SK-N-MC (cell line): ENCODE data around the gene TOM1L1.
A peak's percentile ranks its signal among the peaks of the same experiment; 100 is the strongest.

Source experiments
- DNase-seq: peaks from one replicate; pipeline ENCODE4 v3.0.0-alpha.2; 2011; ENCODE audit warnings: low read depth, low spot score
- H3K27ac ChIP-seq: fragments of 200-600 bp; sonication (generic); 2 replicates; pipeline ENCODE4 v1.5.1; 2016; ENCODE audit warnings: mixed run types
- H3K36me3 ChIP-seq: fragments of 200-600 bp; sonication (generic); 2 replicates; pipeline ENCODE4 v1.6.1; 2017; ENCODE audit warnings: antibody characterized with exemption, low read length, mixed read lengths; ENCODE audit not compliant: insufficient read depth
- H3K4me3 ChIP-seq: fragments of 200-600 bp; sonication (generic); 2 replicates; pipeline ENCODE4 v1.5.1; 2016
- H3K9ac ChIP-seq: fragments of 200-600 bp; sonication (generic); 2 replicates; pipeline ENCODE4 v1.8.0; 2017; ENCODE audit warnings: mixed run types, mixed read lengths; ENCODE audit not compliant: insufficient read length
- H3K9me3 ChIP-seq: fragments of 200-600 bp; sonication (generic); 2 replicates; pipeline ENCODE4 v1.6.1; 2017; ENCODE audit warnings: low read depth, mild to moderate bottlenecking, antibody characterized with exemption, low read length, moderate library complexity, mixed read lengths
- EZH2 ChIP-seq: fragments of 200-600 bp; sonication (generic); IDR thresholded peaks from one replicate; pipeline ENCODE4 v1.6.1; 2017; ENCODE audit warnings: antibody characterized with exemption
- FOXP2 ChIP-seq: optimal IDR thresholded peaks from 2 replicates; pipeline ENCODE3; 2011; ENCODE audit warnings: mild to moderate bottlenecking, moderate library complexity; ENCODE audit not compliant: insufficient read depth; ENCODE audit errors: extremely low read length, control extremely low read depth
- POLR2AphosphoS5 ChIP-seq: IDR thresholded peaks from 2 replicates; pipeline ENCODE4 v1.6.1; 2012; ENCODE audit warnings: mild to moderate bottlenecking, low read depth, low read length, borderline replicate concordance

TOM1L1 gene

GRCh38 chr17:54927525-54927924 is 26.9 kb downstream of the TOM1L1 start:
- Histone ChIP-seq H3K4me3 (no peak overlapping the region), H3K27ac (no peak overlapping the region), H3K36me3 (peaks cover 63% of the 10 kb centered on the region), H3K9ac (no peak overlapping the region), H3K9me3 (no peaks in the 10 kb centered on the region)
- TF ChIP-seq FOXP2 (no peak), POLR2AphosphoS5 (no peak), EZH2 (no peak)
- DNase-seq, result no peak

- Histone ChIP-seq H3K4me3 (no peak overlapping the region), H3K27ac (no peak overlapping the region), H3K9me3 (no peaks in the 10 kb centered on the region), H3K9ac (no peak overlapping the region), H3K36me3 (peaks cover 79% of the 10 kb centered on the region)
- DNase-seq, result no peak
- TF ChIP-seq FOXP2, result no peak
- TF ChIP-seq POLR2AphosphoS5, result no peak
- no peak for TF ChIP-seq EZH2
Measured at GRCh38 chr17:54932711-54933110, 32.1 kb downstream of the TOM1L1 start.

GRCh38 chr17:54933921-54934320 is 33.3 kb downstream of the TOM1L1 start:
- DNase-seq, result no peak
- no peak overlapping the region for H3K4me3 ChIP-seq
- H3K9ac ChIP-seq, result no peak overlapping the region
- H3K36me3 ChIP-seq, result peaks cover 77% of the 10 kb centered on the region
- H3K27ac ChIP-seq, result no peak overlapping the region
- H3K9me3 ChIP-seq, result no peaks in the 10 kb centered on the region
- no peak for TF ChIP-seq POLR2AphosphoS5
- no peak for TF ChIP-seq FOXP2
- TF ChIP-seq EZH2, result no peak

- DNase-seq, result no peak
- no peak for TF ChIP-seq FOXP2
- Histone ChIP-seq H3K4me3 (no peak overlapping the region), H3K36me3 (peaks cover 72% of the 10 kb centered on the region), H3K9ac (no peak overlapping the region), H3K9me3 (no peaks in the 10 kb centered on the region), H3K27ac (no peak overlapping the region)
Measured at GRCh38 chr17:54935471-54935870, 34.8 kb downstream of the TOM1L1 start.

- DNase-seq, result no peak
- H3K4me3 ChIP-seq, result no peak overlapping the region
- H3K9me3 ChIP-seq, result no peaks in the 10 kb centered on the region
- no peak overlapping the region for H3K9ac ChIP-seq
- H3K36me3 ChIP-seq, result peaks cover 72% of the 10 kb centered on the region
- TF ChIP-seq FOXP2 (no peak), EZH2 (no peak), POLR2AphosphoS5 (no peak)
- H3K27ac ChIP-seq, result no peak overlapping the region
Measured at GRCh38 chr17:54937018-54937417, 36.4 kb downstream of the TOM1L1 start.

GRCh38 chr17:54937426-54937825 is 36.8 kb downstream of the TOM1L1 start:
- no peak for DNase-seq
- Histone ChIP-seq H3K4me3 (no peak overlapping the region), H3K9ac (no peak overlapping the region), H3K36me3 (peaks cover 72% of the 10 kb centered on the region), H3K27ac (no peak overlapping the region), H3K9me3 (no peaks in the 10 kb centered on the region)
- TF ChIP-seq EZH2 (no peak), POLR2AphosphoS5 (no peak), FOXP2 (no peak)

GRCh38 chr17:54941285-54941684 is 40.6 kb downstream of the TOM1L1 start:
- Histone ChIP-seq H3K4me3 (no peak overlapping the region), H3K36me3 (peaks cover 57% of the 10 kb centered on the region), H3K27ac (no peak overlapping the region), H3K9me3 (no peaks in the 10 kb centered on the region), H3K9ac (no peak overlapping the region)
- TF ChIP-seq FOXP2 (no peak), EZH2 (no peak), POLR2AphosphoS5 (no peak)
- DNase-seq, result no peak

GRCh38 chr17:54944796-54945195 is 44.1 kb downstream of the TOM1L1 start:
- no peaks in the 10 kb centered on the region for H3K9me3 ChIP-seq
- peak overlapping the region; percentile 82 for H3K27ac ChIP-seq
- DNase-seq, result no peak
- no peak for TF ChIP-seq FOXP2
- no peak for TF ChIP-seq EZH2
- no peak for TF ChIP-seq POLR2AphosphoS5
- no peak overlapping the region for H3K4me3 ChIP-seq
- no peak overlapping the region for H3K9ac ChIP-seq
- peaks cover 59% of the 10 kb centered on the region for H3K36me3 ChIP-seq

- Histone ChIP-seq H3K9me3 (no peaks in the 10 kb centered on the region), H3K27ac (peak overlapping the region; percentile 82; the same call in 1 of the 2 replicates), H3K36me3 (peaks cover 61% of the 10 kb centered on the region)
Measured at GRCh38 chr17:54945231-54945630, 44.6 kb downstream of the TOM1L1 start.

GRCh38 chr17:54945671-54946070 is 45.0 kb downstream of the TOM1L1 start:
- H3K27ac ChIP-seq, result no peak overlapping the region
- no peaks in the 10 kb centered on the region for H3K9me3 ChIP-seq
- TF ChIP-seq POLR2AphosphoS5 (no peak), EZH2 (no peak), FOXP2 (no peak)
- no peak for DNase-seq
- H3K36me3 ChIP-seq, result peaks cover 66% of the 10 kb centered on the region
- H3K9ac ChIP-seq, result no peak overlapping the region
- H3K4me3 ChIP-seq, result no peak overlapping the region

More at GRCh38 chr17:54945231-54945630, 44.6 kb downstream of the TOM1L1 start:
- no peak overlapping the region for H3K4me3 ChIP-seq
- no peak for DNase-seq
- no peak overlapping the region for H3K9ac ChIP-seq
- TF ChIP-seq EZH2 (no peak), FOXP2 (no peak), POLR2AphosphoS5 (no peak)
